ENCODE results near the gene ARHGAP26. TPM values are rescaled to one million over a fixed set of nuclear protein-coding genes. Genes with fewer than 3 reads are reported as not detected.
A peak's percentile ranks its signal among the peaks of the same experiment; 100 is the strongest.
"Not testable (repeated sequence)": the region's sequence is repeated elsewhere in the genome, so short reads cannot be mapped to it uniquely, and the experiment has no call there.

The ARHGAP26 gene
- total RNA-seq, 2 experiments from 2014 or later, result 12.8 to 15.4 TPM

GRCh38 chr5:142939884-142940283, 169.7 kb downstream of the ARHGAP26 start:
- ChIA-PET CTCF (interaction anchor here (0.7 to 1.1 kb wide), 3 partner anchors 21 to 1028 kb away, joined by 3 to 6 read pairs (median 5); no protein-coding TSS in a partner anchor), POLR2A (no interaction called here)
- intact Hi-C loops (cut with DNase I, micrococcal nuclease), result no loop called here
- Mint-ChIP-seq H3K36me3 (ENCODE audit: low read depth) (peaks cover 4% of the 10 kb centered on the region), H3K9me3 (ENCODE audit: low read depth) (no peaks in the 10 kb centered on the region), H3K4me1 (peaks cover 18% of the 10 kb centered on the region), H3K4me3 (no peak overlapping the region), H3K27me3 (no peaks in the 10 kb centered on the region), H3K27ac (no peak overlapping the region)
- ATAC-seq, result peak; percentile 55
- no peak for DNase-seq

- DNase-seq, result no peak
- POLR2A ChIA-PET, result no interaction called here
- CTCF ChIA-PET, result no interaction called here
These were observed 171.1 kb downstream of the ARHGAP26 start for GRCh38 chr5:142941245-142941644.

GRCh38 chr5:142942901-142943300, 172.7 kb downstream of the ARHGAP26 start:
- CTCF ChIA-PET, result no interaction called here
- Mint-ChIP-seq H3K27me3 (no peaks in the 10 kb centered on the region), H3K9me3 (ENCODE audit: low read depth) (no peaks in the 10 kb centered on the region), H3K27ac (no peak overlapping the region), H3K4me1 (peaks cover 16% of the 10 kb centered on the region), H3K36me3 (ENCODE audit: low read depth) (peaks cover 2% of the 10 kb centered on the region), H3K4me3 (no peak overlapping the region)
- intact Hi-C loops (cut with DNase I, micrococcal nuclease), result no loop called here
- DNase-seq, result no peak
- no peak for ATAC-seq
- POLR2A ChIA-PET, result no interaction called here

More at GRCh38 chr5:142941245-142941644, 171.1 kb downstream of the ARHGAP26 start:
- Mint-ChIP-seq H3K4me1 (peaks cover 15% of the 10 kb centered on the region), H3K36me3 (ENCODE audit: low read depth) (peaks cover 2% of the 10 kb centered on the region), H3K4me3 (no peak overlapping the region), H3K27ac (no peak overlapping the region), H3K9me3 (ENCODE audit: low read depth) (no peaks in the 10 kb centered on the region), H3K27me3 (no peaks in the 10 kb centered on the region)
- intact Hi-C loops (cut with DNase I, micrococcal nuclease), result no loop called here
- ATAC-seq, result peak; percentile 51

GRCh38 chr5:142944140-142944539, 174.0 kb downstream of the ARHGAP26 start:
- no peak for DNase-seq
- Mint-ChIP-seq H3K27ac (no peak overlapping the region), H3K36me3 (ENCODE audit: low read depth) (peaks cover 2% of the 10 kb centered on the region), H3K4me3 (no peak overlapping the region), H3K4me1 (peaks cover 16% of the 10 kb centered on the region), H3K27me3 (no peaks in the 10 kb centered on the region), H3K9me3 (ENCODE audit: low read depth) (no peaks in the 10 kb centered on the region)
- no peak for ATAC-seq
- ChIA-PET CTCF (no interaction called here), POLR2A (no interaction called here)
- intact Hi-C loops (cut with DNase I, micrococcal nuclease), result no loop called here

GRCh38 chr5:142945321-142945720, 175.1 kb downstream of the ARHGAP26 start:
- CTCF ChIA-PET, result no interaction called here
- no peak for ATAC-seq
- H3K27ac Mint-ChIP-seq, result no peak overlapping the region
- H3K4me1 Mint-ChIP-seq, result peaks cover 10% of the 10 kb centered on the region
- H3K4me3 Mint-ChIP-seq, result no peak overlapping the region
- DNase-seq, result no peak
- H3K9me3 Mint-ChIP-seq (ENCODE audit: low read depth), result no peaks in the 10 kb centered on the region
- H3K36me3 Mint-ChIP-seq (ENCODE audit: low read depth), result peaks cover 4% of the 10 kb centered on the region
- intact Hi-C loops (cut with DNase I, micrococcal nuclease), result no loop called here
- no peaks in the 10 kb centered on the region for H3K27me3 Mint-ChIP-seq
- POLR2A ChIA-PET, result interaction anchor here (0.7 kb wide), 1 partner anchor 25 kb away, joined by 4 read pairs; no protein-coding TSS in a partner anchor

- H3K27ac Mint-ChIP-seq, result no peak overlapping the region
- no peaks in the 10 kb centered on the region for H3K27me3 Mint-ChIP-seq
- peaks cover 4% of the 10 kb centered on the region for H3K36me3 Mint-ChIP-seq (ENCODE audit: low read depth)
- intact Hi-C loops (cut with DNase I, micrococcal nuclease), result no loop called here
- no peak for ATAC-seq
- peaks cover 10% of the 10 kb centered on the region for H3K4me1 Mint-ChIP-seq
- CTCF ChIA-PET, result interaction anchor here (0.6 kb wide), 1 partner anchor 59 kb away, joined by 3 read pairs; no protein-coding TSS in a partner anchor
- no peaks in the 10 kb centered on the region for H3K9me3 Mint-ChIP-seq (ENCODE audit: low read depth)
- POLR2A ChIA-PET, result interaction anchor here (0.7 kb wide), 1 partner anchor 25 kb away, joined by 4 read pairs; no protein-coding TSS in a partner anchor
- no peak for DNase-seq
- no peak overlapping the region for H3K4me3 Mint-ChIP-seq
These were observed 175.7 kb downstream of the ARHGAP26 start for GRCh38 chr5:142945845-142946244.

- ChIA-PET POLR2A (interaction anchor here (0.7 kb wide), 1 partner anchor 101 kb away, joined by 10 read pairs; no protein-coding TSS in a partner anchor), CTCF (interaction anchor here (0.6 to 1.1 kb wide), 2 partner anchors 13 to 58 kb away, joined by 3 read pairs; no protein-coding TSS in a partner anchor)
- Mint-ChIP-seq H3K27ac (no peak overlapping the region), H3K27me3 (no peaks in the 10 kb centered on the region), H3K4me1 (peaks cover 5% of the 10 kb centered on the region), H3K9me3 (ENCODE audit: low read depth) (no peaks in the 10 kb centered on the region), H3K36me3 (ENCODE audit: low read depth) (peaks cover 2% of the 10 kb centered on the region), H3K4me3 (no peak overlapping the region)
- intact Hi-C loops (cut with DNase I, micrococcal nuclease), result no loop called here
- DNase-seq (no peak), ATAC-seq (no peak)
These were observed 176.6 kb downstream of the ARHGAP26 start for GRCh38 chr5:142946547-142947426.

GRCh38 chr5:142947427-142947709, 177.2 kb downstream of the ARHGAP26 start:
- intact Hi-C loops (cut with DNase I, micrococcal nuclease), result no loop called here
- no peak for DNase-seq
- POLR2A ChIA-PET, result interaction anchor here (0.7 kb wide), 1 partner anchor 101 kb away, joined by 10 read pairs; no protein-coding TSS in a partner anchor
- CTCF ChIA-PET, result interaction anchor here (1.1 kb wide), 1 partner anchor 12 kb away, joined by 3 read pairs; no protein-coding TSS in a partner anchor
- no peak for ATAC-seq
- peaks cover 2% of the 10 kb centered on the region for H3K36me3 Mint-ChIP-seq (ENCODE audit: low read depth)
- H3K4me1 Mint-ChIP-seq, result peaks cover 11% of the 10 kb centered on the region
- no peak overlapping the region for H3K4me3 Mint-ChIP-seq
- H3K9me3 Mint-ChIP-seq (ENCODE audit: low read depth), result peaks cover 3% of the 10 kb centered on the region
- H3K27ac Mint-ChIP-seq, result no peak overlapping the region
- no peaks in the 10 kb centered on the region for H3K27me3 Mint-ChIP-seq

GRCh38 chr5:142952229-142952628, 182.1 kb downstream of the ARHGAP26 start:
- H3K4me1 Mint-ChIP-seq, result peaks cover 5% of the 10 kb centered on the region
- intact Hi-C loops (cut with DNase I, micrococcal nuclease), result no loop called here
- peaks cover 5% of the 10 kb centered on the region for H3K36me3 Mint-ChIP-seq (ENCODE audit: low read depth)
- peak overlapping the region; percentile 64 for H3K27ac Mint-ChIP-seq
- POLR2A ChIA-PET, result interaction anchor here (0.8 kb wide), 1 partner anchor 494 kb away, joined by 3 read pairs; no protein-coding TSS in a partner anchor
- ATAC-seq (peak; percentile 75), DNase-seq (no peak)
- H3K27me3 Mint-ChIP-seq, result no peaks in the 10 kb centered on the region
- H3K4me3 Mint-ChIP-seq, result no peak overlapping the region
- H3K9me3 Mint-ChIP-seq (ENCODE audit: low read depth), result peaks cover 3% of the 10 kb centered on the region
- CTCF ChIA-PET, result interaction anchor here (0.5 kb wide), 1 partner anchor 271 kb away, joined by 3 read pairs; no protein-coding TSS in a partner anchor

GRCh38 chr5:142952871-142953270, 182.7 kb downstream of the ARHGAP26 start:
- H3K4me1 Mint-ChIP-seq; H3K4me3 Mint-ChIP-seq; intact Hi-C loops (cut with DNase I, micrococcal nuclease); ATAC-seq; DNase-seq; H3K9me3 Mint-ChIP-seq (ENCODE audit: low read depth); H3K27ac Mint-ChIP-seq; H3K27me3 Mint-ChIP-seq; H3K36me3 Mint-ChIP-seq (ENCODE audit: low read depth): not testable (repeated sequence)
- CTCF ChIA-PET, result interaction anchor here (0.5 kb wide), 1 partner anchor 271 kb away, joined by 3 read pairs; no protein-coding TSS in a partner anchor
- POLR2A ChIA-PET, result interaction anchor here (0.8 kb wide), 1 partner anchor 495 kb away, joined by 3 read pairs; no protein-coding TSS in a partner anchor

GRCh38 chr5:142954455-142954854, 184.3 kb downstream of the ARHGAP26 start:
- CTCF ChIA-PET, result no interaction called here
- Mint-ChIP-seq H3K36me3 (ENCODE audit: low read depth) (peaks cover 4% of the 10 kb centered on the region), H3K27me3 (no peaks in the 10 kb centered on the region), H3K4me3 (no peak overlapping the region), H3K9me3 (ENCODE audit: low read depth) (peaks cover 3% of the 10 kb centered on the region), H3K27ac (no peak overlapping the region), H3K4me1 (peaks cover 10% of the 10 kb centered on the region)
- DNase-seq (no peak), ATAC-seq (no peak)
- intact Hi-C loops (cut with DNase I, micrococcal nuclease), result no loop called here
- POLR2A ChIA-PET, result no interaction called here

GRCh38 chr5:142955628-142956027, 185.5 kb downstream of the ARHGAP26 start:
- Mint-ChIP-seq H3K27me3 (no peaks in the 10 kb centered on the region), H3K36me3 (ENCODE audit: low read depth) (peaks cover 3% of the 10 kb centered on the region), H3K4me1 (peaks cover 13% of the 10 kb centered on the region), H3K4me3 (no peak overlapping the region), H3K9me3 (ENCODE audit: low read depth) (peaks cover 3% of the 10 kb centered on the region), H3K27ac (no peak overlapping the region)
- DNase-seq, result no peak
- intact Hi-C loops (cut with DNase I, micrococcal nuclease), result no loop called here
- ChIA-PET POLR2A (no interaction called here), CTCF (interaction anchor here (0.6 kb wide), 1 partner anchor 1012 kb away, joined by 4 read pairs; no protein-coding TSS in a partner anchor)
- no peak for ATAC-seq
